GM18507 (cell line): ENCODE results near the gene CRIP2.

Experiments used
- DNase-seq: peaks from one replicate; pipeline ENCODE4 v3.0.0; 2011; ENCODE audit warnings: low read depth; ENCODE audit not compliant: insufficient read length; ENCODE audit errors: extremely low spot score
- FAIRE-seq: peaks from 2 replicates; lab custom pipeline; 2011; peaks lifted over from hg19 to GRCh38; lab: Jason Lieb, UNC

Gene CRIP2

DNA sequence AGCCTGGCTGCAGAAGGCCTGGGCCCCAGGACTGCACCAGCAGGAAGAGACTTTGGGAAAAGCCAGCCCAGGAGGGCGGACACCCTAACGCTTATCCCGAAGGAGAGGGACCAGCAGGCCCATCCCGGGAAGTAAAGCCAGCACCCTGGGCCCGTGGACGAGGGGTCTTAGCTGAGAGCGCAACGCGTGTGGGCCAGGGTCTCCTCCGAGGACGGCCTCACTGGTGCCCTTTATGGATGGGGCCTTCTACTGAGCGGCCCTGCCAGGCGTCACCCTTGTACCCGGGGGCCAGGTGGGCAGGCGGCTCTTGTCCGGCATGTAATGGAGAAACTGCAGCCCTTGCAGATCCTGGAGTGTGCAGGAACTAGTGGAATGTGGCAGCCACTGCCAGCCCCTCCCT lies 30.5 kb downstream of the CRIP2 start:
- FAIRE-seq (no peak), DNase-seq (no peak)

DNA sequence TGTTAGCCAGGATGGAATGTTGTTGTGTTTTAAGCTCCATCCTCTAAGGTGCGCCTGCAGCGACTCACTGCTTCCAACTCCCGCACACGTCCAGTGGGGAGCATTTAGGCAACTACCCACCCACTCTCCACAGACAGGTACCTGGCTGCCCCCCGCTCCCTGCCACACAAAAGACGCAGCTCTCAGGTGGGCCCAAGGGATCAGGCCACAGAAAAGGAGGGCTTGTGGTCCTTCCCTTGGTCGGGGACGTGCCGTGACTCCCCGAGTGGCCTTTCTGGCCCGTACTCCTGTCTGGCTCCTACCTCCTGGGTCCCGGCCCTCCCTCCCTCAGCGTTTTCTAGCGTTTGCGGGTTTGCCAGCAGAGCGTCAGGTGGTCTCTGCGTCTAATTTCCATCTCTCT lies 32.6 kb downstream of the CRIP2 start:
- DNase-seq = no peak
- FAIRE-seq = no peak

DNA sequence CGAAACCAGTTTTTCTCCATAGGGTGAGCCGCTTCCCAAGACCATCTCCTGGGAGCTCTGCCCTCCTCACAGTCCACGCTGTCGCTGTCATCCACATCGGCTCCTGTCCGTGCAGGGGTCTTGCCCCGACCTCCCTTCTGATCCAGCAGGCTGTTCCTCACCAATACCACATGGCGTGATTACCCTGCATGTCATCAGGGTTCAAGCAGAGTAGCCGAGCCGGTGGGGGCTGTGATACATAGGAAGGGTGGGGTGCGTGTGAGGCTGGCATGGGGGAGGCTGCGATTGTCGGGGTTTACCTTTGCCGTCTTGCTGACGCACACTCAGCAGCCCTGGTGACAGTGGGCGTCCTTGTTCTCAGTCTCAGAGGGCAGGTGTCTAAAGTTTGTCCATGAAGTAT lies 33.4 kb downstream of the CRIP2 start:
- DNase-seq (no peak), FAIRE-seq (no peak)

DNA sequence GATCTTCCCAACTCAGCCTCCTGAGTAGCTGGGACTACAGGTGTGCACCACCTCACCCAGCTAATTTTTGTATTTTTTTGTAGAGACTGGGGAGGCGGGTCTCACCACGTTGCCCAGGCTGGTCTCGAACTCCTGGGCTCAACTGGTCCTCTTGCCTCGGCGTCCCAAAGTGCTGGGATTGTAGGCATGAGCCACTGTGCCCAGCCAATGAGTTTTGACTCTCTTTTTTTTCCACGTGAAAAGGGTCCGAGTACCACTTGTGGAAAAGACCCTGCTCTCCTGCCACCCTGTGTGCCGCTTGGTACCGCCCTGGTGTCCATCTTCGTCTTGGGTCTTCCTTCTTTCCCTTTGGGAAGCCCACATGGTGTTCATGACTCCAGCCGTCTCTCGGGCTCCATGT lies 34.0 kb downstream of the CRIP2 start:
- FAIRE-seq (no peak), DNase-seq (no peak)

DNA sequence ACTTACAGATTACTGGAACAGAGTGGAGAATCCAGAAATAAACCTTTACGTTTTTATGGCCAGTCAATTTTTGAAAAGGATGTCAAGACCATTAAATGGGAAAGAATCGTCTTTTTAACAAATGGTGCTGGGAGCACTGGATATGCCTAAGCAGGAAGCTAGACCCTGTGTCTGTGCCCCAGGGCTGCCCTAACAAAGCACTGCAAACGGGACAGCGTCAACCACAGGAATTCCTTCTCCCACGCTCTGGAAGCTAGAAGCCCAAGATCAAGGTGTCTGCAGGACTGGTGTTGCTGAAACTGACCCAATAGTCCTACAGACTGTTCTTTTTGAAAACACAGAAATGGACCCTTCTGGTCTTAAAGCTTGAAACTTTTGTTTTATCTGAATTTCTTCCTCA lies 42.5 kb downstream of the CRIP2 start:
- DNase-seq = no peak
- FAIRE-seq = no peak

DNA sequence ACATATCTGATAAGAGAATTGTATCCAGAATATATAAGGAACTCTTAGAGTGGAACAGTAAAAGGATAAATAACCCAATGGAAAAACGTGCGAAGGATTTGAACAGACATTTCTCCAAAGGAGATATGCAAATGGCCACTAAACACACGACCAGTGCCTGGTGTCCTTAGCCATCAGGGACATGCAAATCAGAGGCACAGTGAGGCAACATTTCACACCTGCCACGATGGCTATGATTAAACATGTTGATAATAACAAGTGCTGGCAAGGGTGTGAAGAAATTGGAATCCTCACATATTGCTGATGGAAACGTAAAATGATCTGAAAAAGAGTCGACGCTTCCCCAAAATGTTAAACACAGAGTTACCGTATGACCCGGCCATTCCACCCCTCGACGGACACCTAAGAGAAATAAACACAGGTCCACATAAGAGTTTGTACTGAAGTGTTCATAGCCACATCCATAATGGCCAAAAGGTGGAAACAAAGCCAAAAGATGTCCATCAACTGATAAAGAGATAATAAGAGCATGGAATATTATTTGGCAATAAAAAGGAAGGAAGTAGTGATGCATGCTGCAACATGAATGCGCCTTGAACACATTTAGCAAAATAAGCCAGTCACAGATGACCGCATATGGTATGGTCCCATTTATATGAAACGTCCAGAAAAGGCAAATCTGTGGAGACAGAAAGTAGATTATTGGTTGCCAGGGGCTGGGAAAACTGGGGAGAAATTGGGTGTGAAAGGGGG lies 45.5 kb downstream of the CRIP2 start:
- FAIRE-seq = no peak
- DNase-seq = no peak

DNA sequence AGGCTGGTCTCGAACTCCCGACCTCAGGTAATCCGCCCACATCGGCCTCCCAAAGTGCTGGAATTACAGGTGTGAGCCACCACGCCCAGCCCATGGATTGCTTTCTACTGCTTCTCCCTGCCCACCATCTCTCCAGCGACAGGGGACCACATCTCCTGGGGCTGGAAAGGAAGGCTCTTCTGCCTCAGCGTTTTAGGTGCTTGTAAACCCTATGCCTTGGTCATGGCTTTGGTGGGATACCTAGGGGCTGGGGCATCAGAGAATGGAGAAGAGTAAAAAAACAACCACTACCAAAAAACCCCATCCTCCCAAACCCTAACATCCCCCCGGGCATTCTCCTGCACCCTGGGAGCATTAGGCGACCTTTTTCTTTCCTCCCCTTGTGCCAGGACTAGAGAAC lies 50.7 kb downstream of the CRIP2 start:
- no peak for FAIRE-seq
- DNase-seq = no peak

DNA sequence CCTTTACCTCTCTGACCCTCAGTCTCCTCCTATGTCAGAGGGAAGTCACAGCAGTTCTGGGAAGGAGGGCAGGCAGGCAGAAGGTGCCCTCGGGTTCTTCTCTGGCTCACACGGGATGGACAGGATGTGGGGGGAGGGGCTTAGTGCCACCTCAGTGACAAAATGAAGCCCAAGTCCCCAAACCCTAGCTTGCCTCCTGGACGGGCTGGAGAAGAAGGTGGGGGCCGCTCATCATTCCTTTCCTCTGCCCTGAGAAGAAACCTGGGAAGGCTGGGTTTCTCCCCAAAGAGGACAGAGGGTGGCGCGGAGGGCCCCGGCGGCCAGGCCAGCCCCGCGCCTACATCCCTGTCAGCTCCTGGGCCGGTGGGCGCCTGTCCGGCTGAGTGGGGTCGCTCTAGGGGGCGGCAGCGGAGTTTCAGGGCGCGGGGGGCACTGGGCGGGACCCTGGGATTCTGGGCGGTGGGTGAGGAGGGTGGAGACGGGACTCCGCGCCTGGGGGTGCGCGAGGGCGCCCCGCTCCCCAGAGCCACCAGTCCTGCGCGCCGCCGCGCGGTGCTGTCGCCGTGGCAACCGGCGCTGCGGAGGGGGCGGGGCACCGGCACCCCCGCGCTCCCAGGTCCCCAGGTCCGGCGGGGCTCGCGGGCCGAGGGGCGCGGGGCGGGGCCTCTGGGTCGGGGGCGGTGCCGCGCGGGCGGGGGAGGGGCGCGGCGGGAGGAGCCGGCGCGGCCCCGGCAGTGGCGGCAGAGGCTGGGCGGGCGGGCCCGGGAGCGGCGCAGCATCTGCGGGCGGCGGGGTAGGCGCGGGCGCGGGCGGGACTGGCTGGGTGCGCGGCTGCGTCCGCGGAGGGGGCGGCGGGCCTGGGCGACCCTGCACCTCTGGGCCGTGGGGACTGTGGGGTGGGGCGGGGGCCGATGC lies 51.5 kb downstream of the CRIP2 start, which contains the start of gene TMEM121:
Gene TMEM121, plus strand, starts transcription at position 723 of the 915 bp plus-strand sequence. CDS start 2,252 bp downstream, outside the sequence.
- FAIRE-seq = no peak
- no peak for DNase-seq

DNA sequence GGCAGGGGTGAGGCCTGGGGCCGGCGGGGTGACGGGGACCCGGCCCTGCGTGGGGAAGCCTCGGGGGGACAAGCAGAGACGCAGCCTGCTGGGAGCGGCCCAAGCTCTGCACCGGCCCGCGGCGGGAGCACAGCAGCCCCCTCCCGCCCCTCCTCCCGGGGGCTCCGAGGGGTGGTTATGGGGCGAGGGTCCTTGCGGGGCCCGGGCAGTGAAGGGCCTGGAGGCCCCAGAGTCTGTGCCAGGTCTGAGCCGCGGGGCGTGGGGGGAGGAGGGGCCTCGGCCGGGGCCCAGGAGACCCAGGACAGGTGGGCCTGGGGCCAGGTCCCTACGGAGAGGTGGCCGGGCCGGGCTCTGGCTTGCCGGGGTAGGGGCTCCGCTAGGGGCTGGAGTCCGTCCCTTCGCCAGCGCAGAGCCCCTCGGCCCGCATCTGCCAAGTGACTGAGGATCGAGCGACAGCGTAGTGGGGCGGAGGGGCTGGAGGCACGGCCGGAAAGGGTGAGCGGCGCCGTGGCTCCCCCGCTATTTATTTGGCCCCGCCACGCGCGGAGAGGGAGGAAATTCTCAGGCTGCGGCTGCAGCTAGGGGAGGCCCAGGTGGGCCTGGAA lies 52.3 kb downstream of the CRIP2 start:
- FAIRE-seq (no peak), DNase-seq (no peak)

DNA sequence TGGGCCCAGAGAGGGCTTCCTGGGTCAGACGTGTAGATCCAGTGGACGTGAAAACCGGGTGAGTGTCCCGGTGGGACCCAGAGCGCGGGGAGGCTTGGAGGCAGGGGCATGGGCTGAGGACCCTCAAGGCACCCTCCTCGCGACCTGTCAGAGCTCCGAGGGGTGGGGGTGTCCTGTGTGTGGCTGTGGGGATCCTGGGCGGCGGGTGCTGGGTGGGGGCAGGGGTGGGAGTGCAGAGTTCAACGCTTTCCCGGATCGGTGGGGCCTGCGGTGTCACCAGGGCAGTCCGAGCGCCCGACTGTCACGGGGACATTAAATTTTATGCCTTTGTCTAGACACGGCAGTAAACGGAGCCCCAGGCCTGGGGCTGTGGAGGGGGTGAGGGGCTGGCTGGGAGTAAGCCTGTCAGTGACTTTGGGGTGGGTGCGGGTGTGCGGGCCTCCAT lies 52.8 kb downstream of the CRIP2 start:
- FAIRE-seq (no peak), DNase-seq (no peak)

DNA sequence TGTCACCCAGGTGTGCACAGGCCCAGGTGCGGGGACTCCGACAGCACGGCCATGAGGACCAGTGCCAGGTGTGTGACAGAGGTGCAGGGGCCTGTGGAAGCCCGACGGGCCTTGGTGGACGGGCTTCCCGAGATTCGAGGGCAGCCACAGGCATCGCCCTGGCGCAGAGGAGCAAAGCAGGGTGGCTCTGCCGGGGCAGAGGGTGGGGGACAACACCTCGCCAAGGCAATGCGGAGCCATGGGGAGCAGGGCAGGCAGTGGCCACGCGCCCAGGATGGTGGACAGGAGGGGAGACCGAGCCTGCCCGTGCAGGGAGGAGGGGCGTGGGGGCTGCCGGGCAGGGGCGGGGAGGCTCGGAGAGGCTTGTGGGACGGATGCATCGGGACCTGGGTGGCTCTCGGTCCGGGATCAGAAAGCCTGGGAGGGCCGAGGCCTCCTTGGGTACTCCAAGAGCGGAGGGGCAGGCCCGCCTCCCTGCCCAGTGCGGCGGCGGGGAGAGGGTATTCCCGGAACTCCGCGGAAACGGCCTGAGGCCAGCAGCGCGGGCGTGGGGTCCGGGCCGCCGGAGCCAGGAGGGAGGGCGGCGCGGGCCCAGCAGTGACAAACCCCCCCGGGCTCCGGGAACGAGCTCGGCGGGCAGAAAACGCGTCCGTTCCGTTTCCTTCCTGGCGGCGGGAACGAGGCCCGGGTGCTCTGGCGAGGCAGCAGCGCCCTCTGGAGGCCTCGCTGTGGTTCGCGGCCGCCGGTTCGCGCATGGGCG lies 53.4 kb downstream of the CRIP2 start:
- peak; percentile 85 for DNase-seq
- peak; percentile 36 for FAIRE-seq

DNA sequence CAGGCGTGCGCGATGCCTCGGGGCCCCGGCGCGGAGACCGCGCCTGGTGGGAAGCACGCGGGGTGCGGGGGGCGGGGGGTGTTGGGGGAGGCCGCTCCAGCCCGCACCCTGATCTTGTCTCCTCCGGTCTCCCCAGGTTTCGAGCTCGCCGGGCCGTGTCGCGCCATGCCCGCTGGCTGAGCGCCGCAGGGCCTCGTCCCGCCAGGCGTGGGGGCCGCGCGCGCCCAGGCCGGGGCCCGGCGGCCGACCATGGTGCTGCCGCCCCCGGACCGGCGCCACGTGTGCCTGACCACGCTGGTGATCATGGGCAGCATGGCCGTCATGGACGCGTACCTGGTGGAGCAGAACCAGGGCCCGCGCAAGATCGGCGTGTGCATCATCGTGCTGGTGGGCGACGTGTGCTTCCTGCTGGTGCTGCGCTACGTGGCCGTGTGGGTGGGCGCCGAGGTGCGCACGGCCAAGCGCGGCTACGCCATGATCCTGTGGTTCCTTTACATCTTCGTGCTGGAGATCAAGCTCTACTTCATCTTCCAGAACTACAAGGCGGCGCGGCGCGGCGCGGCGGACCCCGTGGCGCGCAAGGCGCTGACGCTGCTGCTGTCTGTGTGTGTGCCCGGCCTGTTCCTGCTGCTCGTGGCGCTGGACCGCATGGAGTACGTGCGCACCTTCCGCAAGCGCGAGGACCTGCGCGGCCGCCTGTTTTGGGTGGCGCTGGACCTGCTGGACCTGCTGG lies 54.1 kb downstream of the CRIP2 start:
- FAIRE-seq (no peak), DNase-seq (no peak)

DNA sequence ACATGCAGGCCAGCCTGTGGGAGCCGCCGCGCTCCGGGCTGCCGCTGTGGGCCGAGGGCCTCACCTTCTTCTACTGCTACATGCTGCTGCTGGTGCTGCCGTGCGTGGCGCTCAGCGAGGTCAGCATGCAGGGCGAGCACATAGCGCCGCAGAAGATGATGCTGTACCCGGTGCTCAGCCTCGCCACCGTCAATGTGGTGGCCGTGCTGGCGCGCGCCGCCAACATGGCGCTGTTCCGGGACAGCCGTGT lies 54.6 kb downstream of the CRIP2 start:
- FAIRE-seq = no peak
- DNase-seq = no peak
